ENCODE results near the gene MMS19. TPM values are rescaled to one million over a fixed set of nuclear protein-coding genes. Genes with fewer than 3 reads are reported as not detected.
A peak's percentile ranks its signal among the peaks of the same experiment; 100 is the strongest.

The MMS19 gene
- total RNA-seq, 1 experiment from 2014 or later: 90.4 TPM

- DNase-seq (ENCODE audit: low spot score): no peak
Measured at GRCh38 chr10:97525683-97526110, 27.5 kb upstream of the MMS19 start.

DNA sequence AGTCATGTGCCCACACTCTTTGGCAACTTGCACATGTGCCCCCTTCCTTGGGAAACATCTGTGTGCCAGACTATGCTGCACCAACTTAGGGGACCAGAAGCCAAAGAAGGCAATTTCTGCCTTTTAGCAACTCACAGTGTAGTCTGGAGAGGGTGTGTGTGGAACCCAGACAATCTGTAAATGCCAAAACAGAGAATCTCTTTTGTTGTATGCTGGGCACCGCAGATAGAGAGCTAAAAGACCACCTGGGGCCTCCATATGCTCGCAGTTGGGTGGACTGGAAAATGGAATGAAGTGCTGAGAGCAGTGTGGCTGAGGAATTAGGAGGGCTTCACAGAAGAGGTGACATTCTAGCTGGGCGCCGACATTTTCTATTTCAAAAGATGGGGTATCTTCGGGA, 26.9 kb upstream of the MMS19 start:
- DNase-seq (ENCODE audit: low spot score): no peak

DNA sequence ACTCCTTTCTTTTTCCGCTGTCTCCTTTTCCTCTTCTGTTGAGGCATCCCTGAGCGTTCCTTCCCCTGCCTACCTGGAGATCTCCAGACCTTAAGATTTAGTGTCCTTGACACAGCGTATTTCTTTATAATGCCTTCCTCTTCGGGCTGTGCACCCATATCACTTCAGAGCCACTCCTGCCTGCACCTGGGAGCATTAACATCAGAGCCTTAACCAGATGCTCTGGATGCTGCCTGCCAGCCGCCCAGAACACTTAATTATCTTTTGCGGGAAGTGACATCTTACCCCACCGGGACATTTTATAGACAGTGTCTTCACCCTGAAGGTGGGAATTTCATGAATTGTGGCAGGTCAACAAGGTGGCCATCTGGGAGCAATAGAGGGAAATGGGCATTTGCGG, 24.7 kb upstream of the MMS19 start:
- DNase-seq (ENCODE audit: low spot score): no peak

- no peak for DNase-seq (ENCODE audit: low spot score)
Measured at GRCh38 chr10:97522071-97522470, 23.8 kb upstream of the MMS19 start.

DNA sequence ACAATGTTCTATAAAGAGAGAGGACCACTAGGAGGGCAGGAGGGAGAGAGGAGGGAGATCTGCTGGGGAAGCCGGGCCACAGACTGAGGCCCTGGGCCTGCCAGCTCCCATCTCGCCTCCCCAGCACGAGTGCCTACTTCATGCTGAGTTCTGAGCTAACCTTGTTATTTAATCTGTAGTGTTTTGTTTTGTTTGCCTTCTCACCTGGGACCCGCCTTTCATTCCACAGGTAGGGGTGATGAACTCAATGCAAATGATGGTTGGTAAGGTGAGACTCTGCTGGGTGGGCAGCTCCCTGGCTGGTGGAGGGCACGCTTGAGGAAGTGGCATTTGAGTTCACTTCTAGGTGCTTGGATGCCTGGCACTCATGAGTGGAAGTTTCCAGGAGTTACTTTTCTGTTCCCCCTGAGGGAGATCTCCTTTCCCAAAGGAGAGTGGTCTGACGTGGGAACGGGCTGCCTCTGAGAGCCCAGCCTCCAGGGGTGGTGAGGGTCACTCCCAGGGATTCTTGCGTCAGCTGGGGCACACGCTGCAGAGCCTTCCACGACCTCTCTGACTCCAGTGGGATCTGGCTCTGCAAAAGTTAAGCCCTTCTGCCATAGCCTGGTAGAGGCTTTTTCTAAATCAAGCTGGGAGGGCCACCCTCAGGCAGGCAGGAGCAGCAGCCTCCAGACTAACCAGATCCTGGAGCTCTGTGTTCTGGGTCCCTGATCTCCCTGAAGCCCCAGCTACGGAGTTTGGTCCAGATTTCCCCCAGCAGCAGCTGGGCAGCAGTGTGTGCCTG, 22.9 kb upstream of the MMS19 start:
- no peak for DNase-seq (ENCODE audit: low spot score)

GRCh38 chr10:97520520-97520919, 22.3 kb upstream of the MMS19 start:
- no peak for DNase-seq (ENCODE audit: low spot score)

- DNase-seq (ENCODE audit: low spot score): no peak
Measured at GRCh38 chr10:97519342-97519741, 21.1 kb upstream of the MMS19 start.

DNA sequence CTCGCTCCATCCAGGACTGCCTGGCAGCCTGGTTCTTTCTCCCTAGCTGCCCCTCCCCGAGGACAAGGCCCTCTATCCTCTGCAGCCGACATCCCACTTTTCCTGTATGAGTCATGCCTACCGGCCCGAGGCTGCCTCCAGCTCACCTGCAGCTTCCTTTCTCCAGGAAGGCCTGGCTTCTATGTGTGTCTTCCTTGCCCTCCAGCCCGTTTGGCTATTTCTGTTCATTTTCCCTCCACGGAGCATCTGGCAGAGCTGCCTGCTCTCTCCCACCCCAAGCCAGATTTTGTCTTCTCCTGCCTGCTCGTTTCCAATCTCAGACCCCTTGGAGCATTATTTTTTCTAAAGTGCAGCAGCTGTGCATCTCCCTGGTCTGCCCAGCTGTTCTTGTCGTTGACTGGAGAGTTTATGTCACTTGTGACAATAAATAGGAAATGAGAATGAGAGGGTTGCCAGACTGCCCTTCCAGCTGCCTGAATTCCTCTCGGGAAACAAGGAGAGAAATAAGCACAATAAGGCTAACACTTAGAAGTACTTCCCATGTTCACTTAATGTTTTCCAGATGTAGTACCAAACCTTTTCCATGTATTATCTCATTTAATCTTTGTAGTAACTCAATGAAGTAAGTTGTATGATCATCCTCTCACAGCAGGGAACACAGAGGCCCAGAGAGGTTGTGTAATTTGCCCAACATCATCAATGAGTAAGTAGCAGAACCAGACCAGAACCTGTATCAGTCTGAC, 20.2 kb upstream of the MMS19 start:
- DNase-seq (ENCODE audit: low spot score): peak; percentile 84

- no peak for DNase-seq (ENCODE audit: low spot score)
Measured at GRCh38 chr10:97517778-97518300, 19.6 kb upstream of the MMS19 start.

- no peak for DNase-seq (ENCODE audit: low spot score)
Measured at GRCh38 chr10:97517096-97517750, 19.0 kb upstream of the MMS19 start.

DNA sequence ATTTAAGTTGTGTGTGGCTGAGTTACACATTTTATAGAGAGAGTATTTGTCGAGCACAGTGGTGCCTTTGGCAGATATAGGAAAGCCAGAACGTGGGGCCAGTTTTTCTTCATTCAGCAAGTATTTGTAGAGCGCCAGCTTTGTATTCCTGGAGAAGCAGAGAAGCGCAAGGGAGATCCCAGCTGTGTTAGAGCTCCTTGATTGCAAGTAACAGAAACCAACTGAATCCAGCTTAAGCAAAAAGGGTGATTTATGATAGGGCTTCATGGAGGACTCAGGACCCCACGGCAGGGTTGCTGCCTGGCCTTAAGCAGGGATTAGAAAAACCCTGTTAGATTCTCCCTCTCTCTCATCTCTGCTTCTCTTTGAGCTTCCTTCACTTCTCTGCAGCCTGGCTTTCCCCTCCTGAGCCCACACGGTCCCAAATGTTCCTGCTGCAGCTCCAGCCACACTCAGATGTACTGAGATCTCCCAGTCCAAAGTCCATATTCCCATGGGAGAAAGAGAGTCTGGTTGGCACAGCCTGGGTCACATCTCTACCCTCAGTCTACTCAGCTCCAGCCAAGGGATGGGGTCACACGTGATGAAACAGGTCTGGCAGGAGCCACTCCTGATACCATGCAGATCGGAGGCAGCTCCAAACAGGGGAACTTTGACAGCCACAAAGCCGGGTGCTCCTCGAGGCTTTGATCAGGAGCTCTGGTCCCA, 17.2 kb upstream of the MMS19 start:
- no peak for DNase-seq (ENCODE audit: low spot score)

DNA sequence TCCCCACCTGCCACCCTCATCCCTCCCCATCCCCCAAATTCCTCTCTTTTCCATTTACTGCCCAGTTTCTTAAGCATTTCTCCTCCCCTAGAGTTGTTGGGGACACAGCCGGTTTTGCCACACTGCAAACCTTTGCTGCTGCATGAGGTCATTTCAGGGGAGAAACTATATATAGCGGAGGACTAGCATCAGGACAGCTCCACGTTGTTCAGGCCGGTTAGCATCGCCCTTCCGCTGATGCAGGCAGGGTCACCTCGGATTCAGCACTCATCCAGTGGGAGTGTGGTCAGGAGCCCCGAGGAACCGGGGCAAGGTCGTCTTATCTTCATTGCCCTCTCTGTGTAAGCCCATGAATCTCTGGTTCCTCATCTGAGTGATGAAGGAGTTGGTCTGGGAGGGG, 16.1 kb upstream of the MMS19 start:
- no peak for DNase-seq (ENCODE audit: low spot score)

DNA sequence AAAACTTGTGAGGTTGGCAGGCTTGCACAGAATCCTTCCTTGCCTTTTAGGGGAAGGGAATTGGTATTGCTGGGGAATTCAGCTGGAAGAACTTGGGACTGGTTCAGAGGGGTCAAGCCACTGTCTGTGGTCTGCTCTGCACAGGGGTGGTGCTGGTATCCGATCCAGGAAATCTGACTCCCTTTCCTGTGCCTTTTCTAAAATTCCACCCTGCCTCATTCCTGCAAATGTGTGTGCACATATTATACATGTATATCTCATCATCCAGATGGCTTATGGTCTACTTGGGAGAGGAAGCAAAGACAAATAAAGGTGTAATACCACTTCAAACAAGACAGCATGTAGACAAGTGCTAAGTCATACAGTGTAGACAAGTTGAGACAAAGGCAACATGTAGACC, 14.8 kb upstream of the MMS19 start:
- no peak for DNase-seq (ENCODE audit: low spot score)

DNA sequence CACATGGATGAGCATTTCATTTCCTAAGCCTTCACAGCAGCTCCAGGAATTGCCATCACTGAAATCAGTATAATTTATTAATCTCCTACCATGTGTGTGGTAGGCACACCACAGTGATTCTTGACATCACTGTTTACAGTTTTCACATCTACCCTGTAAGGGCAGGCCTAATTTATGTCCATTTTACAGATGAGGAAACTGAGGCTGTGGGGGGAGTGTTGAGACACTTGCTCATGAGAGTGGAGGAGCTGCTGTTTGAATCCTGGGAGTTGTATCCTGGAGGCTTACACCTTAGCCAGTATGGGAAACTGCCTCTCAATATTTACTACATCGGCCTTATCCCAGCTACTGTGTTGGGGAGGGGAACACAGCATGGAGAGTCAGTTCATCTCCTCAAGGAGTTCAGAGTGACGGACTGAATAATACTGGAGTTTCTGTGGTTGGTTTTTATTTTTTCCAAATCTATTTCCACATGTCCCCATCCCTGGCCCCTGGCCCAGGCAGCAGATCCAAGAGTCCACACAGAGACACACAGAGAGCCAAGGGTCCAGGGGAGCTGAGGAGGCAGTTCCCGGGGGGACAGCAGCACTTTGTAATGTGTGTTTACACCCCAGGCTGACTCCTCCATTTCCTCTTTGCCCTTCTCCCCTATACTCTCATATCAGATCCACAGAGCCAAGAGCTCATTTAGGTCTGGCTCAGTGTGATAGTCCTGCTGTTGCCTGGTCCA, 13.7 kb upstream of the MMS19 start:
- no peak for DNase-seq (ENCODE audit: low spot score)

GRCh38 chr10:97510686-97511085, 12.5 kb upstream of the MMS19 start:
- no peak for DNase-seq (ENCODE audit: low spot score)

- DNase-seq (ENCODE audit: low spot score): no peak
Measured at GRCh38 chr10:97509120-97509680, 11.0 kb upstream of the MMS19 start.

DNA sequence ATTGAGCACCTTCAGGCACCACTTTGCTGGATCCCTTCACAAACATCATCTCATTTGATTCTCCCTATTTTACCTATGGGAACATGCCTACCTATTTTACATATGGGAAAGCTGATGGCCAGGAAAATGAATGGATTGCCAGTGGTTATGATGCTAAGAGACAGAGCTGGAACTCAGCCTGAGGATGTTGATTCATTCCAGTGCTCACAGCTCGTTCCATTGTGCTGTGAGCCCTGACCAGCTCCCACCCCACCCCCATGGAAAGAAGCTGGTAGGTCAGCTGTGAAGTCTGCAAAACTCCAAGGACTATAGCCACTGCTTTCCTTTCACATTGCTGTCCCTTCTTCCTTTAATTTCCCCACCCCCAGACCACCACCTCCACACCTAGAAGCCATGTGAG, 10.1 kb upstream of the MMS19 start:
- DNase-seq (ENCODE audit: low spot score): peak; percentile 26

- DNase-seq (ENCODE audit: low spot score): no peak
Measured at GRCh38 chr10:97506199-97506991, 8.2 kb upstream of the MMS19 start.

DNA sequence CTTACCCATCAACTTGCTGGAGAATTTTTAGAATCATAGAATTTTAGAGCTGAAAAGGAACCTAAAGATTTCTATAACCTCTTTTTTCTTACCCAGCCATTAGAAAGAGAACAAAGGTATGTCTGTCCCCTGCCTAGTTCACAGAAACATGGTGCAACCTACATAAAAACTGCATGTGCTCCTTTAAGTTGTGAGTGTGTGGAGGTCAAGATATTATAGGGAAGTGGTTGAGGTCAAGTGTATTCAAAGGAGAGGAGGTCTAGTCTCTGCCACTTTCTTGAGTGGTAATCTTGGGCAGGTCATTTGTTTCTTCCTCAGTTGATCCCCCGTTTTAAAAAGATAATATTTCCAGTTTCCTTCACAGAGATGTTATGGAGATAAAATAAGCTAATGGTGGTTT, 6.9 kb upstream of the MMS19 start:
- DNase-seq (ENCODE audit: low spot score): no peak

- DNase-seq (ENCODE audit: low spot score): no peak
Measured at GRCh38 chr10:97503406-97503805, 5.2 kb upstream of the MMS19 start.
